GM19395 (cell line): ENCODE results near the gene LZTR1.
"Not testable (repeated sequence)": the region's sequence is repeated elsewhere in the genome, so short reads cannot be mapped to it uniquely, and the experiment has no call there.

Experiments used
- ATAC-seq: cut with Tn5 transposase; IDR thresholded peaks from one replicate; pipeline ENCODE4 v1.9.1; 2021; ENCODE audit warnings: mild to moderate bottlenecking, moderate library complexity; ENCODE audit not compliant: unreplicated experiment

Gene LZTR1

GRCh38 chr22:20994128-20994901 is 12.2 kb downstream of the LZTR1 start:
- no peak for ATAC-seq

- no peak for ATAC-seq
Observed at GRCh38 chr22:20994902-20995241, 12.8 kb downstream of the LZTR1 start.

GRCh38 chr22:20995329-20996030 is 13.4 kb downstream of the LZTR1 start:
- no peak for ATAC-seq

DNA sequence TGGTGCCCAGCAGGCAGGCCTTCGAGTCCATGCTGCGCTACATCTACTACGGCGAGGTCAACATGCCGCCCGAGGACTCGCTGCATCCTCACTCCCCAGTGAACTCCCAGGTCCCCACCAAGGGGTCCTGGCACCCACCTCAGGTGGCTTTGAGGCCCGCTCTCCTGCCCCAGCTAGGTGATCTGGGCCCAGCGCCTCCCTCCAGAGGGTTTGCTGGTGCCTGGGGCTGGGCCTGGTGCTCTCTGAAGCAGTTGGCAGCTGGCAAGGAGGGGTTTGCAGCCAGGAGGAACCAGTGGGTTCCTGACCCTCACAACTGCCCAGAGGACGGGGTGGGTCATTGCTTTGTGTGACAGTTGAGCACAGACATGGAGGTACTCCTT is 13.9 kb downstream of the LZTR1 start:
- ATAC-seq: no peak

GRCh38 chr22:20996598-20997535 is 14.8 kb downstream of the LZTR1 start:
- no peak for ATAC-seq

- ATAC-seq: no peak
Observed at GRCh38 chr22:20997536-20998257, 15.6 kb downstream of the LZTR1 start.

DNA sequence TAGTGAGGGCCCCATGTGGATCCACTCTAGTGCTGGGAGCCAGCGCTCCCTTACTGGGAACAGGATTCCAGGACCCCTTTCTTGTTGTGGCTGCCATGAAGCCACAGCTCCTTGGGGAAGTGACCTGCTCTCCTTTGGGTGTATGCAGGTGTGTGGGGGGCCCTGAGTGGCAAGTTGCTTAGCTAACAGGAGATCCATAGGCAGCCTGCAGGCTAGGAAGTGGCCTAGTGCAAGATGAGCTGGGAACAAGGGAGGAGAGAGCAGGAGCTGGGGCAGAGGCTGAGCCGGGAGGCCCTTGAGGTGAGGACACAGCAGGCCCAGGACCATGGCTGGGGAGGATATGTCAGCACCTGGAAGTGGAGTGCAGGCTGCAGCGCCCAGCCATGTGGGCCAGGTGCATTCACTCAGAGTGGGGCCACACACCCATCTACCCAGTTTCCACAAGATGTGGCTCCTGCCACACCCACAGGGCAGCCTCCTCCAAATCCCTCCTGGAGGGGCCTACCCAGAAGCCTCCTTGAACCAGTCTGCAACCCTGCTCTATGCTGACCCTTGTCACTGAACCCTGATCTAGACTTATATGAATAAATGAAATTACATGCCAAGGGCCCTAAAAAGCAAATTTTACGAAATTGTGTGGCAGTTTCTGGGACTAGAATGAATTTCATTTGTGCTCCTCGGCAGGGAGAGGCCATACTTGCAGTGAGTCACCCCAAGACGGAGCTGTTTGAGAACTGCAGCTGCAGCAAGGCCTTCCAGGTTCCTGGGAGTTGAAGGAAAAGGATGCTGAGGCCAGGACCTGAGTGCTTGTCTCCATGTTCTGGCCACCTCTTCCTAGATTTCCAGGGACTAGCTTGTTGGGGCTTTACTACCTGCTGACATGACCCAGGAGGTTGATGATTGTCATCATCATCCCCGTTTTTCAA is 16.6 kb downstream of the LZTR1 start:
- ATAC-seq: no peak

DNA sequence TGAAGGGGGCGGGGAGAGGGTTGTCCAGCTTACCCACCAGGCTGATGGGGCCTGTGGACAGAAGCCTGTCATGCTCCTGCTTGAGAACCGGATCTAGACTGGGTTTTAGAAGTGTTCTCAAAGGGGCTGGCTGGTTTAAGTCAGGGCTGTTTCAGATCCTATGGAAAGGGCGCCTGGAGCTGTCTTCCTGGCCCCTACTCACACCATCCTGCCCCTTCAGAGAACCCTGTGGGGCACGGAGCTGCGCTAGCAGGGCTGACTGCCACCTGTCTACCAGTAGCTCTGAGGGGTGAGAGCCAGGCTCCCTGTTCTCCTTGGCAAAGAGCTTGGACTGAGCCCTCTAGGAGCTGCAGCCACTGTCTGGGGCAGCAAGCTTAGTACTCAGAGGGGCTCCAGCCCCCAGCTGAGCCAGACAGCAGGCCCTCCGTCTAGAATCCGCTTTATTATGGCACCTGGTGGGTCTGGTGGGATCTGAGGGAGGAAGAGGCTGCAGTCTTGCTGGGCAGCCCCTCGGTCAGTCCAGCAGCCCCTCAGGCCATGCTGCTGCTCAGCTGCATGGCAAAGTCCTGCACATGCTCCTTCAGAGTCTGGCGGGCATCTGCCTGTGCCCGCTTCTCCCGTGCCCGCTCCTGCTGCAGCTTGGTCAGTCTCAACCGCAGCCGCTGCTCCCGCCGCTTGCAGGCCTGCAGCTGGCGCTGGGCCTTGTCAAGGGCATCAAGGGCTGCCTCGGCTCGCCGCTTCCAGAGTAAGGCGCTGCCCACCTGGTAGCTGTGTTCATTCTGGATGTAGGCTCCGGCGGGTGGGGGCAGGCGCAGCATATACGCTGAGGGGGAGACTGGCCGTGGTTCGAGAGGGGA is 17.5 kb downstream of the LZTR1 start:
- no peak for ATAC-seq

DNA sequence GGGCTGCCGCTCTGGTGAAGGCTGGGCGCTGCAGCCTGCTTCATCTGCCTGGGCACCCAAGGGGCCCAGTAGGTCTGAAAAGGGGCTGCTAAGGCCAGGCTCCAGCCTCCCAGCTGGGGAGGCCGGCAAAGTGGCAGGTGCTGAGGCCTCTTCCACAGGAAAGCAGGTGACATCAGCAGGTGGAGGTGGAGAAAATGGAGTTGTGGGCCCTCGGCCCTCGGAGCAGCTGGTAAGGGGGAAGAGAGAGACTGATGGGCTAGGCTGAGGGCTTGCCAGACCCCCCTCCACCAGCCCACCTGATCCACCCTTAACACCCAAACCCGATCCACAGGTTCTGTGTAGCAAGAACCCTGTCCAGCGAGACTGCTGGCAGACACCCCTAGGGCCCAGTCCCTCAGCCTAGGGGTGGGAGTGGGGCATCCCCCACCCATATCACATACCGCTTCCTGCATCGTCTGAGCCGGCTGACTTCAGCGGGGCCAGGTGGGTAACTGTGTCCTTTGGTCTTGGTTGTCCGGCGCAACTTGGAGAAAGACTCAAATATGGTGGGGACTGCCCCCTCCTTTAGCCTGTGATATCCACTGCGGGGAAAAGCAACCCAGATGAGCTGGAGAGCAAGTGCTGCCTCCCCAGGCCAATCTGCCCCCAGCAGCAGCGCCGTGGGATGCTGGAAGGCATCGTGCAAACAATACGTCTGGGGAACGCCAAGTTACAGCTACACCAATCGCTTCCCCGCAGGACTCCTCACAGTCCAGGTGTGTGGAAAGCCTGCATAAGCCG is 18.3 kb downstream of the LZTR1 start:
- ATAC-seq: no peak

GRCh38 chr22:21000987-21001600 is 19.0 kb downstream of the LZTR1 start:
- peak; percentile 6 for ATAC-seq

- ATAC-seq: peak; percentile 85
Observed at GRCh38 chr22:21001601-21002325, 19.7 kb downstream of the LZTR1 start, which contains the start of gene THAP7. TSS of gene THAP7 (minus strand) at chr22:21002118. CDS start at chr22:21001911, 207 bp downstream.

DNA sequence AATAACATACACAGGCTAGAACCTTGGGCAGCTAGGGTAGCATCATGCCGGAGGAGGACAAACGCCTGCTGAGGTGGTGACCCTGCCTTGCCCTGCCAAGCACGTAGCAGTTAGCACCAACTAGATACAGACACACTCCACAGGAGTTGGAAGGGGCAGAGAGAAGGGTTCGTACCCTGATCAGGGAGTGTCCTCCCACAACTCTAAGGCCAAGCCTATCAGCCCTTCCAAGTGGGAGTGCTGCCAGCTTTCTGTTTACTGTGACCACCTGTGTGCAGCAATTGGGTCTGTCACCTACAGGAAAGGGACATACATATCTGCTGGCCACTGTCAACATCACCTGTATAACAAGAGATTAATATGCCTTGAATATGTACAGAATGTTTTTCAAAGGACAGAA is 21.7 kb downstream of the LZTR1 start:
- ATAC-seq: no peak

- ATAC-seq: not testable (repeated sequence)
Observed at GRCh38 chr22:21009208-21009607, 27.1 kb downstream of the LZTR1 start.

DNA sequence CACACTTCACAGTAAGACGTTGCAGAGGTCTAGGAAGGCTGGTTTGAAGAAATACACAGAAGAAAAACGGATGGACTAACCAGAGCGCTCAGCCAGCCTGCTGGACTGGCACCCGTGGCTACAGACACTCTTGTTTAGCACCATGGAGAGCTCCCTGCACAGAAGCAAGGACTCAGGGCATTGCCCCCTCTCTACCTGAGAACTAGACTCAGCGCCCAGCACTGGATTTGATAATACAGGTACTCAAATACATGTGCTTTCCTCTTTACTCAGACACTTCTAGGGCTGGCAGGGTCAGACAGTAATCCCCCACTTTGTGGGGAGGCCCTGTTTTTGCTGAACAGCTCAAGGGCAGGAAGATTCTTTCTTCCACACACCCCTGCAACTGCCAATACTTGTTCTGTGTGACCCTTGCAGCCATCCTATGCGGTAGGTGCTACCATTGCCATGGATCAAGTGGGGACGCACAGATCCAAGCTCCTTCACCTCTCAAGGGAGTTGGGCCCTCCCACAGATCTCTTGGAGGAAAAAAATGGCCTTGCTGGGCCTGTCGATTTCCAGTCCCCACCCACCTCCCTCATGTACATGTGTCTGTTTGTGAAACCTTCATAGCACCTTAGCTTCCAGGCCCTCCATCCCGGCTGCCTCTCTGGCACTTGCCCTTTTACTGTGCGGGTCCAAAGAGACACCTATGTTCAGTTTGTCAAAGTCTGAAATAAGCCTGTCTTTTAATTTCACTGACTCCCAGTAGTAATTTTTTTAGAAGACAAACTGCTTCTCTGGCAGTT is 27.7 kb downstream of the LZTR1 start:
- ATAC-seq: no peak

DNA sequence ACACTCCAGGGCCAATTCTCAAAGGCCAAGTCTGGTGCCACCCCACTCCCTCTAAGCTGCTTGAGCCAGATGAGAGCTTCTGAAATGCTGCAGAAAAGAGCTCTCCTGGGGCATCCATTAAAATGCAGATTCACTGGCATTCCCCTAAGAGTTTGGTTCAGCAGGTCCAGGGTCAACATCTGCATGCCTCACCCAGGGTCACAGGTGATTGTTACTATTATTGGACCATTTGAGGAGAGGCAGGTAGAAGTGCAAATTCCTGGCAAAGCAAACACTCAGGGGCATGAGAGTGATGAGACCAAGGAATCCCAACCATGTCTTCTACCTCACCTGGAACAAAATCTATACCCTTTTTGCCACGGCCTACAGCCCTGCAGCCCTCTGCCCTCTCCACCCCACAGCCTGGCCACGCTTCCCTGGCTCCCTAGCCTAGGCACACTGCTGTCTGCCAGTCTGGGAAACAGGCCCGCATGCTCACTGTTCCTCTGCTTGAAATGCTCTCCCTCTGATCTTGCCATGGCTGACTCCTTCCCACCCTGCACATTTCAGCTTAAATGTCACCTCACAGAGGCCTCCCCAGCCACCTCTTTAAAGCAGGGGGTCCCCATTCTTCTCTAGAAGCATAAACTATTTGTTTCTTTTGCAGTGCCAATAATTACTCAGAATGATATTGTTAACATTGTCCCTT is 28.5 kb downstream of the LZTR1 start:
- ATAC-seq: no peak
